Ammon's horn (tissue), 1 donor: ENCODE measurements around the gene ADSS1.

ENCODE experiments used
- DNase-seq: peaks from one replicate; pipeline ENCODE4 v3.0.0-alpha.2; 2016; ENCODE audit warnings: low spot score

The ADSS1 gene

DNA sequence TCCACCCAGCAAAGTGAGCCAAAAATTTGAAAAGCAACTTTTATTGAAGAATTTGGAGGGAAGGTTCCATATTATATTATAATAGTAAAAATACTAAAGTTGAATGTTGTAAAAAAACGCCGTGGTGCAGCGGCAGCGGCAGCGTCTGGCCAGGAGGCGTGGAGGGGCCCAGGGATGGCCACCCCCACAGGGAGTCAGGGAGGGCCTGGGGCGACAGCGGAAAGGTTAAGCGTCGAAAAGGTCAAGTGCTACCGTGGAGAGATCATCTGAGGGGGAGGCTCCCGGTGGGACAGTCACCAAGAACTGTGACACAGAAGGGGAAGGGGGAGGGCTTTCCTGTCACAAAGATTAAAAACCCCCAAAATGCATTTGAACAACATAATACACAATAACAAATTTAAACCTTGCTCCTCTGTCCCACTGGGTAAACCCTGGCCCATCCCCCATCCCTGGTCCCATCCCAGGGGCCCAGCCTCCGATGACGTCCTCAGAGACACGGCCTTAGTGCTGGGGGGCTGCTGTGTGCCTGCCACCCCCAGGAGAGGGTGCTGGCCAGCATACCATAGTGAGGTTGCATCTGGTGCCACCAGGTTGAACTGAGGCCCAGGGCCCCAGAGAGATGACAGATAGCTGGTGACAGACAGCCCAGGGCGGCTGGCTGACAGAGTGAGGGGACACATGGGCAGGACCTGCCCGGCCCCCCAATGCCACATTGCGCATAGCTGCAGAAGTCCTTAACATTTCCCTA is 45.5 kb downstream of the ADSS1 start:
- no peak for DNase-seq

- no peak for DNase-seq
These were observed 46.1 kb downstream of the ADSS1 start for GRCh38 chr14:104770072-104770579.

DNA sequence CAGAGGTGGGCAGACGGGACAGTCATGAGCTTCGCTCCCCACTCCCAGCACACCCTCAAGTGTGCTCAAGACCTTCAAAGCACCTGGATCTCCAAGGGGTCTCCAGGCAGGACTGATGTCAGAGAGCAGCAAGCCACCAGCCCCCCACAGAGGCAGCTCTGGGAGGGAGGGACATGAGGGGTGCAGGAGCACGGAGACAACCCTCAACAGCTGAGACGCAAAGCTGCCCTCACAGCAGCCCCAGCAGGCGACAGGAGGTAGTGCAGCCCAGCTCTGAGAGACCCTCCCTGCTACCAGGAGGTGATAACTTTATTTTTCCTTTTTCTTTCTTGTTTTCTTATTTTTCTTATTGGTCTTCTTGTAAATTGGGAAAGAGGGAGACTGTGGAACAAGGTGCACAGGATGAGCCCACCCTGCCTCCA is 46.8 kb downstream of the ADSS1 start:
- DNase-seq: no peak

GRCh38 chr14:104771374-104771773 is 47.3 kb downstream of the ADSS1 start:
- DNase-seq: no peak

DNA sequence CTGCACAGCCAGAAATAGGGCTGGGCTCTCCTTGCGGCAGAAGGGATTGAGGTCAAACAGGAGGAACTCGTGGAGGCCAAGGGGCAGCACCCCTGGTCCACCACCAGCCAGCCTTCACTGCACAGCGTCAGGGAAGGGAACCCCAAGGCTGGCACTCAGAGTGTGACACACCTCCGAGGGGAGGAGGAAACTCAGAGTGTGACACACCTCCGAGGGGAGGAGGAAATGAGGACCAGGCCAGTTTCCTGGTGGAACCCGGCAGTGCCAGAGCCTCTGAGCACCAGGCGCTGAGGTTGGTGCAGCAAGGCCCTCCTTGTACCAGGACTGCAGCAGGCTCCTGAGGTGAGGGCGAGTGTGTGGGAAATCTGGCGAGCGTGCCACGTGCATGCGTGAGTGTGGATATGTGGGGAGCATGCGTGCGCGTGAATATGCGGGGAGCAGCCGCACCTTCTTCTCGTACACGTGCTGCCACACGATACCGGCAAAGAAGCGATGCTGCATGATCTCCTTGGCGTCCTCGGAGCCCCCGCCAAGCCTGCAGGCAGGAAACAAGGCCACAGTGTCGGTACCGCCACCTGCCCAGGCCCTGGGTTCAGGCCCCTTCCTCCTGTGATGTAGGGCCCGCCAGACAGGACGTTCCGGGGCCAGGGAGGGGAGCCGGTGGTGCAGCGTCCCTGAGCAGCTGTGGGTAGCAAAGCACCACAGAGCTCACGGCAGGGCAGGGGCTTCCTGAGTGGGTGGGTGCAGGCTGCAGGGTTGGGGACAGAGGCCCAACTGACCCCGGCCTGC is 48.1 kb downstream of the ADSS1 start:
- DNase-seq: no peak

DNA sequence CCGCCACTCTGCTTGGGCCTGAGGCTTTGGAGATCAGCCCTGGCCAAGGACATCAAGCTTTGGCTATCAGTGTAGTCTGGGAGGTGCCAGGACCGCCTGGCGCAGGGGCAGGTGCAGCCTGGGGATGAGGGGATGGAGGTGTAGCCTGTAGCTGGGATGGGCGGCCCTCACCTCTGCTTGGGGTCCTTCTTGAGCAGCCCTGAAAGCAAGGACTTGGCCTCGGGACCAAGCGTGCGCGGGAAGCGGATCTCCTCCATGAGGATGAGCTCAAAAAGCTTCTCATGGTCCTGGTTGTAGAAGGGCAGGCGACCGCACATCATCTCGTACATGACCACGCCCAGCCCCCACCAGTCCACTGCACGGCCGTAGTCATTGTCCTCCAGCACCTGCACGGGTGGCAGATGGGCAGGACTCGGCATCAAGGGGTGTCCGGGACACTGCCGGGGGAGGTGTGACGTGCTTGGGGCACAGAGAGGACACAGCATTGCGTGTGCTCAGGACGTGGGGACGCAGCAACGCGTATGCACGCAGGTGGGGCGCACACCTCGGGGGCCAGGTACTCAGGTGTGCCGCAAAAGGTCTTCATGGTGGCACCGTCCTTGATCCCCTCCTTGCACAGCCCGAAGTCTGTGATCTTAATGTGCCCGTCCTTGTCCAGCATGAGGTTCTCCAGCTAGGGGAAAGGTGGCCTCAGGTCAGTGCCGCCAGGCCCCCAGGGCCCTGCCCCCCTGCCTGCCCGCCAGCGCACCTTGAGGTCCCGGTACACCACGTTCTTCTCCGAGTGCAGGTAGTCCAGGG is 48.9 kb downstream of the ADSS1 start:
- no peak for DNase-seq

DNA sequence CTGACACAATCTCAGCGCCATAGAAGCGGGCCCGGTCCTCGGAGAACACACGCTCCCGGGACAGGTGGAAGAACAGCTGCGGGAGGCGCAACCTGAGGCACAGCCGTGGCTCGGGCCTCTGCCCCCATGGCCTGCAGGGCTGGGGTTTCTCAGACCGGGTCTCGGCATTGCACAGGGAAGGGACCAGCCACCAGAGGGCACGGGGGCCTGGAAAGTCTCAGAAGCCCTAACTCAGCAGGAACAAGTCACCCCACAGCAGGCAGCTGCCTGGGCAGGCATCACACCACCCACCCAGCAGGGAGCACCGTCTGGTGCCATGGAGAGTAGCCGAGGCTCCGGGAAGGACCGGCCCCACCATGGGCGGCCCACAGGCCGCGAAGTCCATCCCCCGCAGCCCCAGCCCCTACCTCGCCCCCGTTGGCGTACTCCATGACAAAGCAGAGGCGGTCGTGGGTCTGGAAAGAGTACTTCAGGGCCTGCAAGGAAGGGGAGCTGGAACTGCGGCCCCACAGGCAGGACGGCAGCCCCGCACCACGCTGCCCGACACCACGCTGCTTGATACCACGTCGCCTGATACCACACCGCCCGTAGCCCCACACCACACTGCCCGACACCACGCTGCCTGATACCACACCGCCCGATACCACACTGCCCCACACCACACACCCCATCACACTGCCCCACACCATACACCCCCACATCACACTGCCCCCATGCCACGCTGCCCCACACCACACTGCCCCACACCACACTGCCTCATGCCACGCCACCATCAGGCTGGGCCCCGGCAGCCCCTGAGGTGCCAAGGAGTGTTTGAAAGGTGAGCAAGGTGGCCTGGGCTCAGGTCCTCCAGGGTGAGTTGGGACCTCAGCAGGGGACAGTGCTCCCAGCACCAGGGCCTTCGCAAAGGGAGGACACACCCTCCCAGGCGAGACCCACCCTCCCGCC is 49.8 kb downstream of the ADSS1 start:
- no peak for DNase-seq

DNA sequence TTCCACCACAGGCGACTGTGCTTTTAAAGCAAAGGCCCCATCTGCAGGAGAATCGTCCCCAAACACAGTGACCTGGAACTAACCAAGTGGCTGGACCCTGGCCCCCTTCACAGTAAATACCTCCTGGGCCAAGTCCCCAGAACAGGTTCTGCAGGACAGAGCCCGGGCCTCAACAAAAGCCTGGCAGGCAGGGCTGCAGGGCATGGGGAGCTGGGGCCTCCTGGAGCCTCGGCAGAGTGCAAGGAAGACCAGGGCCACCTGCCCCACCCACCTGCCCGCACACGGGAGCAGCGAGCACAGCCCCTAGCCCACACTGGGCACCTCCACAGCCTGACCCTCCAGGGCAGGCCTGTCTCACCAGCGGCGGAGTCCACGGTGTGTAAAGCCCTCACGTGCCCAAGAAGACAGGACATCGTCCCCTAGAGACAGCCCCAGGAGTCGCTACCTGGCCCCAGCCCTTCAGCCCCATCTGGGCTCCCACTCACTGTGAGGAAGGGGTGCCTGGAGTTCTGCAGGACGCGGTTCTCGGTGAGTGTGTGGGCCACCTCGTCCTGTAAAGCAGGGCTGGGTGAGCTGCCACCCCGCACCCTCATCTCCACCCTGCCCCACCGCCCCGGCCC is 50.5 kb downstream of the ADSS1 start:
- DNase-seq: no peak

DNA sequence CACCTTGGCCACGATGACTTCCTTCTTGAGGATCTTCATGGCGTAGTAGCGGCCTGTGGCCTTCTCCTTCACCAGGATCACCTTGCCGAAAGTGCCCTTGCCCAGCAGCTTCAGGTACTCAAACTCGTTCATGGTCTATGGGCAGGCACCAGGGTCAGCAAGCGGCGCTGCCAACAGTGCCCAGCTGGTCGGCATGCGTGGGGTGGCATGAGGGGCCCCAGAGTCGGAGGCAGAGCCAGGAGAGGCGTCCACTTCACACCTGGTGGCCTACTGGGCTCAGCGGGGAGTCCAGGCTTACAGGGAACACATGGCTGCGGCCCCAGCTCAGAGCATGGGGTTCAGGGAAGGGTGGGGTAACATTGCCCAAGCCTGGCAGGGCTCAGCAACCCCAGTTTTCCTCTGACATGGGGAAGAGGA is 51.1 kb downstream of the ADSS1 start:
- no peak for DNase-seq

- DNase-seq: no peak
These were observed 52.5 kb downstream of the ADSS1 start for GRCh38 chr14:104776481-104776880.

DNA sequence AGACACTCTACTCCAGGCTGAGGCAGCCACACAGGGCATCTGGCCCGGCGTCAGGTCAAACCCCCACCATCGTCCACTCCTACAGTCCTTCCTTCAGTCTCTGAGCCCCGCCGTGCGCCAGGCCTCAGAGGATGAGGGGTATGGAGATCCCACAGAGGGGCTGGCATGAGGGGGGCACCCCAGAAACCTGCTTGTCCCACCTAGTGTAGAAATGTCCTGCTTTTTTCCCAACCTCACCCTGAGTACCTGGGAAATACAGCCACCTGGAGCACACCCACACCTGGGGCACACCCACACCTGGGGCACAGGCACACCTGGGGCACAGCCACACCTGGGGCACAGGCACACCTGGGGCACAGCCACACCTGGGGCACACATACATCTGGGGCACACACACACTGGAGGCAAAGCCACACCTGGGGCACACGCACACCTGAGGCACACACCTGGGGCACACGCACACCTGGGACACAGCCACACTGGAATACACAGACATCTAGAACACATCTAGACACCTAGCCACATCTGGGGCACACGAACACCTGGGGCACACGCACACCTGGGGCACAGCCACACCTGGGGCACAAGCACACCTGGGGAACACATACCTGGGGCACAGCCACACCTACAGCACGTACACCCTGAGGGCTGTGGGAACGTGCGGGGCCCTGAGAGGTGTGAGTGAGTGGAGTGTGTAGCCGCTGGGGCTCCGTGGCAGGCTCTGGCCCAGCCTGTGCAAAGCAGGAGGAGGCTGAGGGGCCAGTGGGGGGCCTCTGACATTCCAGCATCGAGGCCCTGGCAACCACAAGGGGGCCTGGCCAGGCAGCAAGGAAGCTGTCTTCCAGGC is 53.2 kb downstream of the ADSS1 start:
- no peak for DNase-seq

- DNase-seq: no peak
These were observed 53.8 kb downstream of the ADSS1 start for GRCh38 chr14:104777808-104778249.

DNA sequence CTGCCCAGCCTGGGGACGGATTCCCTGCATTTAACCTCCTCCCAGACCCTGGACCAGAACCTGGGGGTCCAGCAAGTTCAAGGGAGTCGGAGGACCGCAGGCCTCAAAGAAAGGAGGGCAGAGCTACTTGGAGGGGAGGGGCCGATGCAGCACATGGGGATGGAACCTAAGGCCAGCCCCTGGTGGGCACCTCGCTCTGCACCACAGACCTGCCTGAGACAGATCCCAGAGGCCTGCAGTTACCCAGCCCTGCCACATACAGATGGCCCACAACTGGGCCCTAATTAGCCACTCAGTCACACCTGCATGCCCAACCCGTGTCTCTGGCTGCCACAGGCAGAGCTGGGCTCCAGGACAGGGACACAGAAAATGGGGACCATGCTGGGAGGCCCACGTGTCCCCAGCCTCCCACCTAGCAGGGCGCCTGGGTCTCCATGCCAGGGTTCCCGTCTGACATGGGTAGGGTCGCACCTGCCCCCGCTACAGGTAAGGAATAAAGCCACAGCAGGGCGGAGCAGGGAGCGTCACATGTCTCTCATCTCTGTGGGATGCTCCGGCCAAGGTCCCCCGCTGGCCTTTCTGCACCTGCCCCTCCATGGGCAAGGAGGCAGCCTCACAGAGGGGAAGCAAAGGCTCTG is 54.8 kb downstream of the ADSS1 start:
- no peak for DNase-seq

- no peak for DNase-seq
These were observed 55.9 kb downstream of the ADSS1 start for GRCh38 chr14:104779776-104780512.

- DNase-seq: no peak
These were observed 56.5 kb downstream of the ADSS1 start for GRCh38 chr14:104780513-104781030.

- DNase-seq: no peak
These were observed 57.4 kb downstream of the ADSS1 start for GRCh38 chr14:104781271-104782077.

- DNase-seq: no peak
These were observed 58.2 kb downstream of the ADSS1 start for GRCh38 chr14:104782086-104782807.
